DND-41 (cell line): ENCODE data around the gene FANCE.

Experiments used
- EZH2 ChIP-seq: IDR thresholded peaks from 3 replicates; pipeline ENCODE4 v1.6.1; 2012; ENCODE audit warnings: borderline replicate concordance, low read depth, mild to moderate bottlenecking, moderate library complexity, low read length, inconsistent platforms; ENCODE audit not compliant: severe bottlenecking
- TF ChIP-seq, protein P1 (sequence below): IDR thresholded peaks from 2 replicates; pipeline ENCODE4 v1.5.1; 2012; ENCODE audit warnings: borderline replicate concordance, low read length, moderate library complexity, mild to moderate bottlenecking; ENCODE audit not compliant: poor library complexity, severe bottlenecking; ENCODE audit errors: extremely low read depth

DNA sequence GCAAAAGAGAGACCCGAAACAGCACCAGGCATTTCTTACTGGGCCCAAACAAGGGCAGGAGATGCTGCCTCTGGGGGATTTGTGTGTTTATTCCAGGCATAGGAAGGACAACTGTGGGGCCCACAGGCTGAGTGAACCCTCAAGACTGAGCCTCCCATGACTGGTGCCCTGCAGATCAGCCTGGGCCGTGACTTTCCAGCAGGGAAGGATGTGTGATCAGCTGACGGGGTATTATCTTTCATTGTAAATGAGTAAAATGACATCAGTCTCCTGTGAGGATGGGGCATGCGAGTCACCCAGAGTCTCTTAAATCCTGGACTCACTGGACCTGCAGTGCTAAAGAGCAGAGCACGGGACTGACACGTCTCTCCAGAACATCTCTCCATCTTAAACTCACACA, 48.6 kb downstream of the FANCE start:
- TF ChIP-seq, protein P1, sequence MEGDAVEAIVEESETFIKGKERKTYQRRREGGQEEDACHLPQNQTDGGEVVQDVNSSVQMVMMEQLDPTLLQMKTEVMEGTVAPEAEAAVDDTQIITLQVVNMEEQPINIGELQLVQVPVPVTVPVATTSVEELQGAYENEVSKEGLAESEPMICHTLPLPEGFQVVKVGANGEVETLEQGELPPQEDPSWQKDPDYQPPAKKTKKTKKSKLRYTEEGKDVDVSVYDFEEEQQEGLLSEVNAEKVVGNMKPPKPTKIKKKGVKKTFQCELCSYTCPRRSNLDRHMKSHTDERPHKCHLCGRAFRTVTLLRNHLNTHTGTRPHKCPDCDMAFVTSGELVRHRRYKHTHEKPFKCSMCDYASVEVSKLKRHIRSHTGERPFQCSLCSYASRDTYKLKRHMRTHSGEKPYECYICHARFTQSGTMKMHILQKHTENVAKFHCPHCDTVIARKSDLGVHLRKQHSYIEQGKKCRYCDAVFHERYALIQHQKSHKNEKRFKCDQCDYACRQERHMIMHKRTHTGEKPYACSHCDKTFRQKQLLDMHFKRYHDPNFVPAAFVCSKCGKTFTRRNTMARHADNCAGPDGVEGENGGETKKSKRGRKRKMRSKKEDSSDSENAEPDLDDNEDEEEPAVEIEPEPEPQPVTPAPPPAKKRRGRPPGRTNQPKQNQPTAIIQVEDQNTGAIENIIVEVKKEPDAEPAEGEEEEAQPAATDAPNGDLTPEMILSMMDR: no peak
- TF ChIP-seq EZH2: no peak
